NCI-H524 (cell line): Measurements from ENCODE around the gene MAGED4B.
"Not testable (repeated sequence)": the region's sequence is repeated elsewhere in the genome, so short reads cannot be mapped to it uniquely, and the experiment has no call there.

ENCODE experiments used
- DNase-seq, 2 experiments: peaks; one replicate each; lab custom pipeline; 2025; lab: John Stamatoyannopoulos, UW

The MAGED4B gene, protein sequence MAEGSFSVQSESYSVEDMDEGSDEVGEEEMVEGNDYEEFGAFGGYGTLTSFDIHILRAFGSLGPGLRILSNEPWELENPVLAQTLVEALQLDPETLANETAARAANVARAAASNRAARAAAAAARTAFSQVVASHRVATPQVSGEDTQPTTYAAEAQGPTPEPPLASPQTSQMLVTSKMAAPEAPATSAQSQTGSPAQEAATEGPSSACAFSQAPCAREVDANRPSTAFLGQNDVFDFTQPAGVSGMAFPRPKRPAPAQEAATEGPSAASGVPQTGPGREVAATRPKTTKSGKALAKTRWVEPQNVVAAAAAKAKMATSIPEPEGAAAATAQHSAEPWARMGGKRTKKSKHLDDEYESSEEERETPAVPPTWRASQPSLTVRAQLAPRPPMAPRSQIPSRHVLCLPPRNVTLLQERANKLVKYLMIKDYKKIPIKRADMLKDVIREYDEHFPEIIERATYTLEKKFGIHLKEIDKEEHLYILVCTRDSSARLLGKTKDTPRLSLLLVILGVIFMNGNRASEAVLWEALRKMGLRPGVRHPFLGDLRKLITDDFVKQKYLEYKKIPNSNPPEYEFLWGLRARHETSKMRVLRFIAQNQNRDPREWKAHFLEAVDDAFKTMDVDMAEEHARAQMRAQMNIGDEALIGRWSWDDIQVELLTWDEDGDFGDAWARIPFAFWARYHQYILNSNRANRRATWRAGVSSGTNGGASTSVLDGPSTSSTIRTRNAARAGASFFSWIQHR

GRCh38 chrX:52068666-52069640 is at the start of gene MAGED4B:
Gene MAGED4B, minus strand, starts transcription at chrX:52069183. Its CDS starts 1,011 bp downstream, at chrX:52068172.
- not testable (repeated sequence) for DNase-seq

- DNase-seq: no peak
These were observed 49.3 kb upstream of the MAGED4B start for GRCh38 chrX:52118262-52118661.

DNA sequence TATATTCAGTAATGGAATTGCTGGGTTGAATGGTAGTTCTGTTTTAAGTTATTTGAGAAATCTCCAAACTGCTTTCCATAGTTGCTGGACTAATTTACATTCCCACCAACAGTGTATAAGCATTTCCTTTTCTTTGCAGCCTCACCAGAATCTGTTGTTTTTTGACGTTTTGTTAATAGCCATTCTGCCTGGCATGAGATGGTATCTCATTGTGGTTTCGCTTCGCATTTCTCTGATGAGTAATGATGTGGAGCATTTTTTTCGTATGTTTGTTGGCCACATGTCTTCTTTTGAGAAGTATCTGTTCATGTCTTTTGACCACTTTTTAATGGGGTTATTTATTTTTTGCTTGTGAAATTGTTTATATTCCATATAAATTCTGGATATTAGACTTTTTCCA is 13.6 kb upstream of the MAGED4B start:
- DNase-seq: no peak

DNA sequence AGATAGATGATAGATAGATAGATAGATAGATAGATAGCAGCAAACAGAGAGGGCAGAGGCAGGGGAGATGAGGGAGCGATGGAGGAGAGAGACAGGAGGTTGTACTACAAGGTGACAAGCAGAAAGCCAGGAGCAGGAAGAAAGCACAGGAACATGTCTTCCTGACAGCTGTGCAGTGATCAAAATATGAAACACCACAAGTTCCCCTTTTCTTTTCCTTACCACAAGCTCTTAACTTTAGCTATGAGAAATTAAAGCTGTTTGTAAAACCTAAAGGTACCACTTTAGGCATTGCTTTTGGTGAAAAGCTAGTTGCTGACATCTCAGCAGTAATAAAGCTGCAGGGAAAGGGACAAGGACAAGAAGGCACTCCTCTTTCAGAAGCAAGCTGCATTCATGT is 9.1 kb upstream of the MAGED4B start:
- DNase-seq: no peak

DNA sequence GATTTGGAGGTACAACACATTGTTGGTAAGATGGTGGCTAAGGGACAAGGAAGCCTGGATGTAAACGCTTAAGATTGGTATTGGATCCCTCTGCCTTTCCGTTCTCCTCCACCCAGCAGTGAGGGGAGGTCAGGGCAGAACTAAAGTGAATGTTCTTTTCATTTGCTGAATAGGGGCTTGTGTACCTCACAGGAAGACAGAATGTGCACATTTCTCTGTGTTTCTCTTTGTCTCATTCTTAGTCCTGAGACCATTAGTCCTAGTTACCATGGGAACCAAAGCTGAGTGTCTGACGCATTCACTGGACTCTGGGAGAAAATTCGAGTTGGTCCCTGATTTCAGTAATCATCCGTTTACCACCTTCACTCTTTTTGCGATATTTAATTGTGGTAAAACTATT is 26.7 kb downstream of the MAGED4B start:
- not testable (repeated sequence) for DNase-seq

- DNase-seq: no peak
These were observed 34.8 kb downstream of the MAGED4B start for GRCh38 chrX:52034211-52034610.

- no peak for DNase-seq
These were observed 37.6 kb downstream of the MAGED4B start for GRCh38 chrX:52031371-52031770.

GRCh38 chrX:52015794-52016193 is 53.2 kb downstream of the MAGED4B start:
- DNase-seq: no peak
